ENCODE measurements around the gene ADAM12.

GRCh38 chr10:126188679-126189200, 199.5 kb downstream of the ADAM12 start:
- TF ChIP-seq SP1 (IDR thresholded peaks at IDR 0.05) (no peak), FOXM1 (IDR thresholded peaks at IDR 0.05; ENCODE audit: borderline replicate concordance) (no peak), CTBP1 (IDR thresholded peaks at IDR 0.05; ENCODE audit: borderline replicate concordance) (no peak), LEF1 (IDR thresholded peaks at IDR 0.05; ENCODE audit: borderline replicate concordance) (no peak), PKNOX1 (IDR thresholded peaks at IDR 0.05) (peak; percentile 76), ELF4 (IDR thresholded peaks at IDR 0.05) (no peak)
